WTC11 (cell line): Measurements from ENCODE around the gene WNT11.

ENCODE experiments used
- CREB1 ChIP-seq: sonication (generic); formaldehyde crosslinking; IDR thresholded peaks from 2 replicates; pipeline ENCODE4 v1.8.0; 2023; ENCODE audit warnings: mild to moderate bottlenecking, missing genetic modification reagents
- NR3C1 ChIP-seq: sonication (generic); formaldehyde crosslinking; conservative IDR thresholded peaks from 2 replicates; pipeline ENCODE4 v1.8.1; 2023; ENCODE audit warnings: low read depth, mild to moderate bottlenecking, missing genetic modification reagents
- ZMAT4 ChIP-seq: fragments of 250-450 bp; sonication (Bioruptor Pico); IDR thresholded peaks from 2 replicates; pipeline ENCODE4 v1.9.0; 2021; ENCODE audit warnings: mild to moderate bottlenecking
- ZNF317 ChIP-seq: sonication (generic); formaldehyde crosslinking; IDR thresholded peaks from 2 replicates; pipeline ENCODE4 v1.8.1; 2023; ENCODE audit warnings: low read depth, mild to moderate bottlenecking, moderate library complexity, missing genetic modification reagents, borderline replicate concordance
- TF ChIP-seq, protein P1 (sequence below): sonication (generic); formaldehyde crosslinking; IDR thresholded peaks from 2 replicates; pipeline ENCODE4 v1.8.1; 2023; ENCODE audit warnings: mild to moderate bottlenecking, moderate library complexity, missing genetic modification reagents
- TF ChIP-seq, protein P2 (sequence below): sonication (generic); formaldehyde crosslinking; IDR thresholded peaks from 2 replicates; pipeline ENCODE4 v1.8.1; 2022; ENCODE audit warnings: missing genetic modification reagents, borderline replicate concordance

DNA sequence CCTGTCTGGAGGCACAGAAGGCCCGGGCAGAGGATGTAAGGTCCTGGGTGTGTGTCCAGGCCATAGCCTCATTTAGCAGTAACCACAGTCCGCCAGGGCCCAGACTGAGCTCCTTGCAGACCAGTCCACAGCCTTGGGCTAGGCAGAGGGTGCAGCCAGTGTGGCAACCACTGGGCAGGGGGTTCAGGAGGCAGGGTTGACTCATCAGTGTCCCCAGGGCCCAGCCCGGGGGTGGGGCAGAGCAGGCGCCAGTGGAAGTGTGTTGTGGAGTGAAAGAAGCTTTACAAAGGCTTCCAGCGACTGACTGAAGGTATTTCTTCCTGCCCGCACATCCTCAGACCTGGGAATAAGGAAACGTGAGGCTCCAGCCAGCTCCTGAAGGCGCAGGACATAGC is 27.7 kb upstream of the WNT11 start:
- TF ChIP-seq ZNF317 (CRISPR knock-in tag) (no peak), CREB1 (CRISPR knock-in tag) (no peak), NR3C1 (no peak), ZMAT4 (CRISPR knock-in tag) (no peak)
- TF ChIP-seq, protein P1, sequence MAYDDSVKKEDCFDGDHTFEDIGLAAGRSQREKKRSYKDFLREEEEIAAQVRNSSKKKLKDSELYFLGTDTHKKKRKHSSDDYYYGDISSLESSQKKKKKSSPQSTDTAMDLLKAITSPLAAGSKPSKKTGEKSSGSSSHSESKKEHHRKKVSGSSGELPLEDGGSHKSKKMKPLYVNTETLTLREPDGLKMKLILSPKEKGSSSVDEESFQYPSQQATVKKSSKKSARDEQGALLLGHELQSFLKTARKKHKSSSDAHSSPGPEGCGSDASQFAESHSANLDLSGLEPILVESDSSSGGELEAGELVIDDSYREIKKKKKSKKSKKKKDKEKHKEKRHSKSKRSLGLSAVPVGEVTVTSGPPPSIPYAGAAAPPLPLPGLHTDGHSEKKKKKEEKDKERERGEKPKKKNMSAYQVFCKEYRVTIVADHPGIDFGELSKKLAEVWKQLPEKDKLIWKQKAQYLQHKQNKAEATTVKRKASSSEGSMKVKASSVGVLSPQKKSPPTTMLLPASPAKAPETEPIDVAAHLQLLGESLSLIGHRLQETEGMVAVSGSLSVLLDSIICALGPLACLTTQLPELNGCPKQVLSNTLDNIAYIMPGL (CRISPR knock-in tag), result no peak
- TF ChIP-seq, protein P2, sequence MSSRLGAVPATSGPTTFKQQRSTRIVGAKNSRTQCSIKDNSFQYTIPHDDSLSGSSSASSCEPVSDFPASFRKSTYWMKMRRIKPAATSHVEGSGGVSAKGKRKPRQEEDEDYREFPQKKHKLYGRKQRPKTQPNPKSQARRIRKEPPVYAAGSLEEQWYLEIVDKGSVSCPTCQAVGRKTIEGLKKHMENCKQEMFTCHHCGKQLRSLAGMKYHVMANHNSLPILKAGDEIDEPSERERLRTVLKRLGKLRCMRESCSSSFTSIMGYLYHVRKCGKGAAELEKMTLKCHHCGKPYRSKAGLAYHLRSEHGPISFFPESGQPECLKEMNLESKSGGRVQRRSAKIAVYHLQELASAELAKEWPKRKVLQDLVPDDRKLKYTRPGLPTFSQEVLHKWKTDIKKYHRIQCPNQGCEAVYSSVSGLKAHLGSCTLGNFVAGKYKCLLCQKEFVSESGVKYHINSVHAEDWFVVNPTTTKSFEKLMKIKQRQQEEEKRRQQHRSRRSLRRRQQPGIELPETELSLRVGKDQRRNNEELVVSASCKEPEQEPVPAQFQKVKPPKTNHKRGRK (CRISPR knock-in tag), result no peak
